WTC11 (cell line): ENCODE measurements around the gene NCAPD2. TPM values are rescaled to one million over a fixed set of nuclear protein-coding genes. Genes with fewer than 3 reads are reported as not detected.
"Not testable (repeated sequence)": the region's sequence is repeated elsewhere in the genome, so short reads cannot be mapped to it uniquely, and the experiment has no call there.

Experiments
- ATAC-seq: fragments of 200-7000 bp; cut with Tn5 transposase; 2 replicates; pipeline ENCODE4 v1.10.0; 2021; ENCODE audit warnings: mild to moderate bottlenecking, moderate library complexity
- CTCF ChIA-PET: fragments of 300-600 bp; sonication (Branson Sonifier 250); formaldehyde crosslinking; loops from one replicate; lab custom pipeline; 2021; ENCODE audit warnings: antibody characterized with exemption; lab: Charles Lee
- POLR2A ChIA-PET: fragments of 350-600 bp; sonication (Branson Sonifier 250); formaldehyde crosslinking; loops from one replicate; lab custom pipeline; 2021; ENCODE audit warnings: antibody characterized with exemption; lab: Charles Lee
- DNase-seq: peaks from one replicate; pipeline ENCODE4 v3.0.0; 2021; ENCODE audit warnings: low spot score
- H3K27ac Mint-ChIP-seq: 2 replicates; pipeline ENCODE4 v1.8.0; 2021; ENCODE audit warnings: mixed read lengths
- H3K27me3 Mint-ChIP-seq: 2 replicates; pipeline ENCODE4 v1.8.0; 2021; ENCODE audit warnings: low read depth, mild to moderate bottlenecking, moderate library complexity, mixed read lengths
- H3K36me3 Mint-ChIP-seq: 2 replicates; pipeline ENCODE4 v1.8.0; 2021; ENCODE audit warnings: mixed read lengths
- H3K4me1 Mint-ChIP-seq: 2 replicates; pipeline ENCODE4 v1.8.0; 2022; ENCODE audit warnings: mixed read lengths
- H3K4me3 Mint-ChIP-seq: 2 replicates; pipeline ENCODE4 v1.8.0; 2021; ENCODE audit warnings: mild to moderate bottlenecking, moderate library complexity, mixed read lengths
- H3K9me3 Mint-ChIP-seq: 2 replicates; pipeline ENCODE4 v1.8.0; 2021; ENCODE audit warnings: mixed read lengths
- CREB1 ChIP-seq: sonication (generic); formaldehyde crosslinking; IDR thresholded peaks from 2 replicates; pipeline ENCODE4 v1.8.0; 2023; ENCODE audit warnings: mild to moderate bottlenecking, missing genetic modification reagents
- ETV6 ChIP-seq: sonication (generic); formaldehyde crosslinking; IDR thresholded peaks from 2 replicates; pipeline ENCODE4 v1.8.1; 2022; ENCODE audit warnings: mild to moderate bottlenecking, missing genetic modification reagents
- FOXP1 ChIP-seq: sonication (generic); formaldehyde crosslinking; IDR thresholded peaks from 2 replicates; pipeline ENCODE4 v1.8.0; 2022; ENCODE audit warnings: missing genetic modification reagents, mild to moderate bottlenecking, moderate library complexity, borderline replicate concordance
- IRF2 ChIP-seq: sonication (generic); formaldehyde crosslinking; IDR thresholded peaks from 2 replicates; pipeline ENCODE4 v1.8.0; 2022; ENCODE audit warnings: low read depth, missing genetic modification reagents, borderline replicate concordance
- MYBL2 ChIP-seq: sonication (generic); formaldehyde crosslinking; IDR thresholded peaks from 2 replicates; pipeline ENCODE4 v1.8.1; 2023; ENCODE audit warnings: mild to moderate bottlenecking, moderate library complexity, missing genetic modification reagents
- SP1 ChIP-seq: sonication (generic); formaldehyde crosslinking; conservative IDR thresholded peaks from 2 replicates; pipeline ENCODE4 v1.8.1; 2022; ENCODE audit warnings: missing genetic modification reagents
- TEAD4 ChIP-seq: sonication (generic); formaldehyde crosslinking; IDR thresholded peaks from 2 replicates; pipeline ENCODE4 v1.8.0; 2022; ENCODE audit warnings: mild to moderate bottlenecking, missing genetic modification reagents
- total RNA-seq: library from RNA; stranded (reverse); gene quantifications from 3 replicates; pipeline ENCODE4 v1.2.3, GENCODE V29; 2021
- TF ChIP-seq, protein P1 (sequence below): fragments of 250-450 bp; sonication (Bioruptor Pico); conservative IDR thresholded peaks from 2 replicates; pipeline ENCODE4 v1.9.0; 2021; ENCODE audit warnings: mild to moderate bottlenecking
- TF ChIP-seq, protein P2 (sequence below): sonication (generic); formaldehyde crosslinking; IDR thresholded peaks from 2 replicates; pipeline ENCODE4 v1.8.1; 2022; ENCODE audit warnings: missing genetic modification reagents, borderline replicate concordance
- TF ChIP-seq, protein P3 (sequence below): sonication (generic); formaldehyde crosslinking; IDR thresholded peaks from 2 replicates; pipeline ENCODE4 v1.8.1; 2023; ENCODE audit warnings: mild to moderate bottlenecking, missing genetic modification reagents, borderline replicate concordance
- TF ChIP-seq, protein P4 (sequence below): fragments of 200-600 bp; IDR thresholded peaks from 2 replicates; pipeline ENCODE4 v1.8.0; 2022; ENCODE audit warnings: antibody characterized with exemption
- TF ChIP-seq, protein P5 (sequence below): sonication (generic); formaldehyde crosslinking; conservative IDR thresholded peaks from 2 replicates; pipeline ENCODE4 v1.8.1; 2022; ENCODE audit warnings: mild to moderate bottlenecking, missing genetic modification reagents

NCAPD2 gene
- total RNA-seq, 1 experiment from 2014 or later = 141 TPM

DNA sequence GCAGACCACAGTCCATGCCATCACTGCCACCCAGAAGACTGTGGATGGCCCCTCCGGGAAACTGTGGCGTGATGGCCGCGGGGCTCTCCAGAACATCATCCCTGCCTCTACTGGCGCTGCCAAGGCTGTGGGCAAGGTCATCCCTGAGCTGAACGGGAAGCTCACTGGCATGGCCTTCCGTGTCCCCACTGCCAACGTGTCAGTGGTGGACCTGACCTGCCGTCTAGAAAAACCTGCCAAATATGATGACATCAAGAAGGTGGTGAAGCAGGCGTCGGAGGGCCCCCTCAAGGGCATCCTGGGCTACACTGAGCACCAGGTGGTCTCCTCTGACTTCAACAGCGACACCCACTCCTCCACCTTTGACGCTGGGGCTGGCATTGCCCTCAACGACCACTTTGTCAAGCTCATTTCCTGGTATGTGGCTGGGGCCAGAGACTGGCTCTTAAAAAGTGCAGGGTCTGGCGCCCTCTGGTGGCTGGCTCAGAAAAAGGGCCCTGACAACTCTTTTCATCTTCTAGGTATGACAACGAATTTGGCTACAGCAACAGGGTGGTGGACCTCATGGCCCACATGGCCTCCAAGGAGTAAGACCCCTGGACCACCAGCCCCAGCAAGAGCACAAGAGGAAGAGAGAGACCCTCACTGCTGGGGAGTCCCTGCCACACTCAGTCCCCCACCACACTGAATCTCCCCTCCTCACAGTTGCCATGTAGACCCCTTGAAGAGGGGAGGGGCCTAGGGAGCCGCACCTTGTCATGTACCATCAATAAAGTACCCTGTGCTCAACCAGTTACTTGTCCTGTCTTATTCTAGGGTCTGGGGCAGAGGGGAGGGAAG, 43.9 kb downstream of the NCAPD2 start:
- CTCF ChIA-PET = interaction anchor here (0.6 to 7.1 kb wide), 53 partner anchors 8 to 335 kb away, joined by 3 to 195 read pairs (median 4); partner anchors contain the start of genes CDCA3, COPS7A, IFFO1 and LAG3

More for the DNA sequence above, 43.9 kb downstream of the NCAPD2 start:
- peak; percentile 82 for DNase-seq
- TF ChIP-seq SP1 (CRISPR knock-in tag) (0 out of 2 replicates have a peak, but pooled peaks have one; percentile 15), ETV6 (CRISPR knock-in tag) (peak; percentile 59; the same call in 1 of the 2 replicates), MYBL2 (peak; percentile 51; the same call in 1 of the 2 replicates), FOXP1 (peak; percentile 52; the same call in 1 of the 2 replicates), IRF2 (CRISPR knock-in tag) (0 out of 2 replicates have a peak, but pooled peaks have one; percentile 52), TEAD4 (CRISPR knock-in tag) (peak; percentile 62; the same call in 1 of the 2 replicates), CREB1 (CRISPR knock-in tag) (0 out of 2 replicates have a peak, but pooled peaks have one; percentile 13)
- TF ChIP-seq, protein P1, sequence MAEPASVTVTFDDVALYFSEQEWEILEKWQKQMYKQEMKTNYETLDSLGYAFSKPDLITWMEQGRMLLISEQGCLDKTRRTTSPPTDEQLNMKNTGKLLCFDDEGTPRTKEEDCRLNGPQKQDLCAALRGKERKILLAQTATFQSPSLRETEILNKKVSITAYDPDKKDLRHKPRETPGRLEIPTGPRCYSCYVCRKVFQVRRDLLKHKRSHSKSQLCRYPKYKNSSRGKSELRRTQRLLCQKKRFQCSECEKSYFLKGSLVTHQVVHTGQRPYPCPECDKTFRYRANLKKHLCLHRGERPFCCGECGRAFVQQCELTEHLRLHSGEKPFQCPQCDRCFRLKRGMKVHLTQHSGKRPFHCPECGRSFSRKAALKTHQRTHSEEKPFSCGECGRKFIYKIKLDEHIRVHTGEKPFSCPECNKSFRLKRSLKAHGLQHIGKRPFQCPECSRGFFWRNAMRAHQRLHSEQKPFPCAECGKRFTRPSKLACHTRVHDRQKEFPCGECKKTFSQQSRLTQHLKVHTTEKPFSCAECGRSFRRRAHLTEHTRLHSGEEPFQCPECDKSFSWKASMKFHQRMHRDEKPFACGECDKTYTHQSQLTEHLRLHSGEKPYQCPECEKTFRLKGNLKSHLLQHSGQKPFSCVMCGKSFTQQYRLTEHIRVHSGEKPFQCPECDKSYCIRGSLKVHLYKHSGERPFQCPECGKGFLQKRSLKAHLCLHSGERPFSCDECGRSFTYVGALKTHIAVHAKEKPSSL = 0 out of 2 replicates have a peak, but pooled peaks have one; percentile 12
- TF ChIP-seq, protein P2, sequence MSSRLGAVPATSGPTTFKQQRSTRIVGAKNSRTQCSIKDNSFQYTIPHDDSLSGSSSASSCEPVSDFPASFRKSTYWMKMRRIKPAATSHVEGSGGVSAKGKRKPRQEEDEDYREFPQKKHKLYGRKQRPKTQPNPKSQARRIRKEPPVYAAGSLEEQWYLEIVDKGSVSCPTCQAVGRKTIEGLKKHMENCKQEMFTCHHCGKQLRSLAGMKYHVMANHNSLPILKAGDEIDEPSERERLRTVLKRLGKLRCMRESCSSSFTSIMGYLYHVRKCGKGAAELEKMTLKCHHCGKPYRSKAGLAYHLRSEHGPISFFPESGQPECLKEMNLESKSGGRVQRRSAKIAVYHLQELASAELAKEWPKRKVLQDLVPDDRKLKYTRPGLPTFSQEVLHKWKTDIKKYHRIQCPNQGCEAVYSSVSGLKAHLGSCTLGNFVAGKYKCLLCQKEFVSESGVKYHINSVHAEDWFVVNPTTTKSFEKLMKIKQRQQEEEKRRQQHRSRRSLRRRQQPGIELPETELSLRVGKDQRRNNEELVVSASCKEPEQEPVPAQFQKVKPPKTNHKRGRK = 0 out of 2 replicates have a peak, but pooled peaks have one; percentile 54
- TF ChIP-seq, protein P3, sequence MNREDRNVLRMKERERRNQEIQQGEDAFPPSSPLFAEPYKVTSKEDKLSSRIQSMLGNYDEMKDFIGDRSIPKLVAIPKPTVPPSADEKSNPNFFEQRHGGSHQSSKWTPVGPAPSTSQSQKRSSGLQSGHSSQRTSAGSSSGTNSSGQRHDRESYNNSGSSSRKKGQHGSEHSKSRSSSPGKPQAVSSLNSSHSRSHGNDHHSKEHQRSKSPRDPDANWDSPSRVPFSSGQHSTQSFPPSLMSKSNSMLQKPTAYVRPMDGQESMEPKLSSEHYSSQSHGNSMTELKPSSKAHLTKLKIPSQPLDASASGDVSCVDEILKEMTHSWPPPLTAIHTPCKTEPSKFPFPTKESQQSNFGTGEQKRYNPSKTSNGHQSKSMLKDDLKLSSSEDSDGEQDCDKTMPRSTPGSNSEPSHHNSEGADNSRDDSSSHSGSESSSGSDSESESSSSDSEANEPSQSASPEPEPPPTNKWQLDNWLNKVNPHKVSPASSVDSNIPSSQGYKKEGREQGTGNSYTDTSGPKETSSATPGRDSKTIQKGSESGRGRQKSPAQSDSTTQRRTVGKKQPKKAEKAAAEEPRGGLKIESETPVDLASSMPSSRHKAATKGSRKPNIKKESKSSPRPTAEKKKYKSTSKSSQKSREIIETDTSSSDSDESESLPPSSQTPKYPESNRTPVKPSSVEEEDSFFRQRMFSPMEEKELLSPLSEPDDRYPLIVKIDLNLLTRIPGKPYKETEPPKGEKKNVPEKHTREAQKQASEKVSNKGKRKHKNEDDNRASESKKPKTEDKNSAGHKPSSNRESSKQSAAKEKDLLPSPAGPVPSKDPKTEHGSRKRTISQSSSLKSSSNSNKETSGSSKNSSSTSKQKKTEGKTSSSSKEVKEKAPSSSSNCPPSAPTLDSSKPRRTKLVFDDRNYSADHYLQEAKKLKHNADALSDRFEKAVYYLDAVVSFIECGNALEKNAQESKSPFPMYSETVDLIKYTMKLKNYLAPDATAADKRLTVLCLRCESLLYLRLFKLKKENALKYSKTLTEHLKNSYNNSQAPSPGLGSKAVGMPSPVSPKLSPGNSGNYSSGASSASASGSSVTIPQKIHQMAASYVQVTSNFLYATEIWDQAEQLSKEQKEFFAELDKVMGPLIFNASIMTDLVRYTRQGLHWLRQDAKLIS (CRISPR knock-in tag) = 0 out of 2 replicates have a peak, but pooled peaks have one; percentile 52
- TF ChIP-seq, protein P4, sequence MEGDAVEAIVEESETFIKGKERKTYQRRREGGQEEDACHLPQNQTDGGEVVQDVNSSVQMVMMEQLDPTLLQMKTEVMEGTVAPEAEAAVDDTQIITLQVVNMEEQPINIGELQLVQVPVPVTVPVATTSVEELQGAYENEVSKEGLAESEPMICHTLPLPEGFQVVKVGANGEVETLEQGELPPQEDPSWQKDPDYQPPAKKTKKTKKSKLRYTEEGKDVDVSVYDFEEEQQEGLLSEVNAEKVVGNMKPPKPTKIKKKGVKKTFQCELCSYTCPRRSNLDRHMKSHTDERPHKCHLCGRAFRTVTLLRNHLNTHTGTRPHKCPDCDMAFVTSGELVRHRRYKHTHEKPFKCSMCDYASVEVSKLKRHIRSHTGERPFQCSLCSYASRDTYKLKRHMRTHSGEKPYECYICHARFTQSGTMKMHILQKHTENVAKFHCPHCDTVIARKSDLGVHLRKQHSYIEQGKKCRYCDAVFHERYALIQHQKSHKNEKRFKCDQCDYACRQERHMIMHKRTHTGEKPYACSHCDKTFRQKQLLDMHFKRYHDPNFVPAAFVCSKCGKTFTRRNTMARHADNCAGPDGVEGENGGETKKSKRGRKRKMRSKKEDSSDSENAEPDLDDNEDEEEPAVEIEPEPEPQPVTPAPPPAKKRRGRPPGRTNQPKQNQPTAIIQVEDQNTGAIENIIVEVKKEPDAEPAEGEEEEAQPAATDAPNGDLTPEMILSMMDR = peak; percentile 91
- TF ChIP-seq, protein P5, sequence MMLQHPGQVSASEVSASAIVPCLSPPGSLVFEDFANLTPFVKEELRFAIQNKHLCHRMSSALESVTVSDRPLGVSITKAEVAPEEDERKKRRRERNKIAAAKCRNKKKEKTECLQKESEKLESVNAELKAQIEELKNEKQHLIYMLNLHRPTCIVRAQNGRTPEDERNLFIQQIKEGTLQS (CRISPR knock-in tag) = peak; percentile 42; the same call in 1 of the 2 replicates
- POLR2A ChIA-PET = interaction anchor here (0.7 to 1.4 kb wide), 4 partner anchors 20 to 85 kb away, joined by 4 read pairs; partner anchors contain the start of gene VAMP1
- ATAC-seq, H3K27me3 Mint-ChIP-seq, H3K9me3 Mint-ChIP-seq: not testable (repeated sequence)
- Mint-ChIP-seq H3K27ac (peak overlapping the region; percentile 89), H3K4me1 (peaks cover 46% of the 10 kb centered on the region), H3K36me3 (peaks cover 44% of the 10 kb centered on the region), H3K4me3 (peak overlapping the region; percentile 44)
